HG03108 (cell line): ENCODE results near the gene LHX4.

Experiments used
- ATAC-seq: cut with Tn5 transposase; IDR thresholded peaks from one replicate; pipeline ENCODE4 v1.9.1; 2021; ENCODE audit warnings: moderate library complexity; ENCODE audit not compliant: unreplicated experiment

LHX4 gene

DNA sequence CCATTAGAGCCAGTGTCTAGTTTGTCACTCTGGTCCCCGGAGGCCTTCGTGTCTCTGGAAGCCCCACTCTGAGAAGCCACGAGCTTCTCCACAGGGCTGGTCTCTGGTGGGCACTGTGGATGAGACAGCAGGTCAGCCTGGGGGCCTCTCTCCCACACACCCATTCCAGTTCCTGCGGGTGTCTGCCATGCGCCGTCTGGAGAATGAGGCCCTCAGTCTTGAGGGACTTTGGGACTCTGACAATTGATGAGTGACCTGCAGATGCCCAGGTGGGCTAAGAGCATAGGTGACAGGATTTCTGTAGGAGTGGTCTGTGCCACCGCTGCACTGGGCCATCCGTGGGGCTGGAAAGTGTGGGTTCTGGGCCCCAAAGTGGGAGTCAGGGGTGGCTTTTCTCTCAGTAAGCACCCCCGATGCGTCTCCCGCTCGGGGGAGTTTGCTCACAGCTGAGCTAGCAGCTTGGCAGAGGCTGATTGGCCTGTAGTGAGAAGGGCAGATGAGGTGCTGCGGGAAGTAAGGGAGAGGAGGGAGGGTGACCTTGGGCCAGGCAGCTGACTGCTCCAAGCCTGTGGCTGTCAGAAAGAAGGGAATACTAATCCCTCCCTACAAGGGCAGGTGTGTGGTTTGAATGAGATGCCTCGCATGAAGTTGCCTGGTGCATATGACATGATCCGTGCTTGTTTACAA lies 26.4 kb downstream of the LHX4 start:
- ATAC-seq = no peak

DNA sequence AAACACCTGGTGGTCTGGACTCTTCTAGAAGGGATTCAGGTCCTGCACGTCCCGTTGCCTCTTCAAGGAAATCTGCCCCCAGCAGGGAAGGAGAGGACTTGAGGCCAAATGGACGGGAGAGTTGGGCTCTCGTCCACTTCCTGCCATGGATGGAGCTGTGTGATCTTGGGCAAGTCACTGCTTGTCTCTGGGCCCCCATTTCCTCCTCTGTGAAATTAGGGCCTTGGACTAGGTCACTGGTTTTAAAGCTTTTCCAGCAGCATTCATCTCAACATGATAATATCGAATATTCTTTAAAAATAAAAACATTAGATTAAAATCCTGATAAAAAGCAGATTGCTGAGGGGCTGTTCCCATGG lies 26.9 kb downstream of the LHX4 start:
- ATAC-seq = no peak

DNA sequence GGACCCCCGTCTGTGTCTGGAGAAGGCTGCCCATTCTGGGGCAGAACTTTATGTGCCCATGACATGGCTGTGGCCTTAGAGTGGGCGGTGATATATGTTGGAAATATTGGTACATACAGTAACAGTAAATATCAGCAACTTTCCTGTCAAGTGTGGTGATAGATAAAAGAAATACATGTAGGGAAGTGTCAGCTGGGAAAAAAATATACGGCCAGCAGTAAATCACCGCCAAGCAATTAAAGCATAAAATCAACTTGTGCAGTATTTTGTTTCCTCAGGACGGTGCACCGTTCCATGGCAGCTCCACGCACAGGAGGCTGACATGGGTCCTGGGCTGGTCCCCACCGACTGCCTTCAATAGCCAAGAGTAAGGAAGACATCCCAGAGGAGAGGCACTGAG lies 27.4 kb downstream of the LHX4 start:
- ATAC-seq = no peak

- ATAC-seq = no peak
Observed at GRCh38 chr1:180258290-180258689, 28.2 kb downstream of the LHX4 start.

- no peak for ATAC-seq
Observed at GRCh38 chr1:180258935-180259334, 28.9 kb downstream of the LHX4 start.

- no peak for ATAC-seq
Observed at GRCh38 chr1:180259431-180260338, 29.6 kb downstream of the LHX4 start.

DNA sequence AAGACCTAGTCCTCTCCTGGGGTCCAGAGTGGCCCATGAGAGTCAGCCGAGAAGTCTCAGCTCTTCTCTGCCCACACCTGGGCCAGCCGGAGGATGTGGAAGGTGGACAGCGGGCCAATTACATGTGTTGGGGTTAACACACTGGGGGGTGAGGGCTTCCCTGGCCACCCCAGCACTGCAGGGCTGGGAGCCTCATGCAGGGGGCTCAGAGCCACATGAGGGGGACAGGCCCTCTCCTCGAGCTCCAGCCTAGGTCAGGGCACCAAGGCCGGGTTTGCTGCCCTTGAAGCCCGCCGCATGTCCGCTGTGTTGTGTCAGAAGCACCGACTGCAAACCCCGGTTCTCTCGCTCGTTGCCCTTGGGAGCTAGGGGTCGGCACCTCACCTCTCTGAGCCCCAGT lies 30.5 kb downstream of the LHX4 start:
- ATAC-seq = no peak

DNA sequence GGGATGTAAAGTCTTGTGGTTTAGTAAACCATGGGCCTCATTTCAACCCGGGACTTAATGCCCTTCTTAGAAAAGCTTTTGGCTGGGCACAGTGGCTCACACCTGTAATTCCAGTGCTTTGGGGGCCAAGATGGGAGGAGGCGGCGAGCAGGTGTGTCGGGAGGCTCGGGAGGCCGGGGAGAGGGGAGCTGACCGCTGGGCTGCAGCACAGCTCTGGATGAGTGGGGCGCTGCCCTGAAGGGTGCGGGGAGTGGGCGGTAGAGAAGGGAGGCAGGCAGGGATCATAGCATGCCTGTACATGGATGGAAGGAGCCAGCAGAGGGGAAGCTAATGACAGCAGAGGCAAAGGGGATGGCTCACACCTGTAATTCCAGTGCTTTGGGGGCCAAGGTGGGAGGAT lies 31.0 kb downstream of the LHX4 start:
- ATAC-seq = no peak

DNA sequence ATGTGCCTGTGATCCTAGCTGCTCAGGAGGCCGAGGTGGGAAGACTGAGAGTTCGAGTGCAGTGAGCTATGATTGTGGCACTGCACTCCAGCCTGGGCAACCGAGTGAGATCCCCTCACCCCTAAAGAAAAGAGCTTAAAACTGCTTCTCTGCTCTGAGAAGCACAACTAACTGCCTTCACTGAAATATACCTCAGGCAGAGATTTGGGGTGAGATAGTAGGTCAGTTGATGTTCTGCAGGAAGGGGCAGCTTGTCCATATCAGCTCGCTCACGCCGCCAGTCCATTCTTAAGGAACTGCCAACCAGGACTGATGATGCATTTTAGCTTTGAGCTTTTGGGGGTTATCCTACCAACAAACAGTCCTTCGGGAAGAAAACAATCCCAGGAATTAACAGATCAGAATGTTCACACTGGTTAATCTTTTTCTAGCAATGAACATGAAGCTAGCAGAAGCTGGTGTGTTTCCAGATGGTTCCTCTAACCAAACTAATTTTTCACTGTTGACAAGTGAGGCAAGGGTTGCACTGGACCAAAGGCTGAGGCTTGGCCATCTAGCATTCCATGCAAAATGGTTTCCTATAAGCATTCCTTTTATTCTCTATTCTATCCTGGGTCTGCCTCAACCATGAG lies 31.6 kb downstream of the LHX4 start:
- ATAC-seq = no peak

GRCh38 chr1:180262628-180263488 lies 32.8 kb downstream of the LHX4 start:
- ATAC-seq = no peak

DNA sequence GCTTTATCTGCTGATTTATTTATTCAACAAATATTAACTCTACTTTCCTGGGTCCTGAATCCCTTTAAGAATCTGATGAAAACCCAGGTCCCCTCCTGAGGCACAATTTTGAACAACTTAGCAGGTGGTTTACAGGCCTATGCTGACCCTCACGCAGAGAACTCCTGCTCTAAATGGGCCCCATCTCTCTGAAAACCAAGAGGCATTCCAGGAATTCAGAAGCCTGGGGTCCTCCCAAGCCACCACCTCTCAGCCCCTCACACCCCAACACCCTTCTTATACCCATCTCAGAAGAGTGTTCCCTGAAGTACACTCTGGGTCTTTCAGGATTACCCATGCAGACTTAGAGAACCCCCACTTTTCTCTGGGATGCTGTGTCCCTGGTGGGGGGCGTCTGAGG lies 34.5 kb downstream of the LHX4 start:
- no peak for ATAC-seq

GRCh38 chr1:180265201-180265600 lies 35.1 kb downstream of the LHX4 start:
- ATAC-seq = no peak

GRCh38 chr1:180265871-180266270 lies 35.8 kb downstream of the LHX4 start:
- ATAC-seq = no peak

GRCh38 chr1:180266275-180267210 lies 36.5 kb downstream of the LHX4 start:
- ATAC-seq = no peak

DNA sequence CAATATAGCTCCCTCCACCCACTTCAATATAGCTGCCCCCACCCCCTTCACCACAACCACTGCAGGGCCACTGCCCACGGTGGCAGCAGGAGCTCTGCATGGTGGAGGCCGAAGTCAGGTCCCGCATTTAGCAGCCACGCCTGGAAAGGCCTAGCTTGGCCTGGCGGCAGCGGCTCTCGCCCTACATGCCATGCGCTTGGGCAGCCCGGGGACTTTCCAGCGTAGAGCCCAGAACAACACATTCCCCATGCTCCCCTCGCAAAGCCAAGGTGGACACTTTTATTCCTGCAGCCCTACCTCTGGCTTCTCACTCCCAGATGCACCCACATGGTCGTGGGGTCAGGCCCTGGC lies 37.1 kb downstream of the LHX4 start:
- no peak for ATAC-seq

- no peak for ATAC-seq
Observed at GRCh38 chr1:180267761-180268555, 37.9 kb downstream of the LHX4 start.

DNA sequence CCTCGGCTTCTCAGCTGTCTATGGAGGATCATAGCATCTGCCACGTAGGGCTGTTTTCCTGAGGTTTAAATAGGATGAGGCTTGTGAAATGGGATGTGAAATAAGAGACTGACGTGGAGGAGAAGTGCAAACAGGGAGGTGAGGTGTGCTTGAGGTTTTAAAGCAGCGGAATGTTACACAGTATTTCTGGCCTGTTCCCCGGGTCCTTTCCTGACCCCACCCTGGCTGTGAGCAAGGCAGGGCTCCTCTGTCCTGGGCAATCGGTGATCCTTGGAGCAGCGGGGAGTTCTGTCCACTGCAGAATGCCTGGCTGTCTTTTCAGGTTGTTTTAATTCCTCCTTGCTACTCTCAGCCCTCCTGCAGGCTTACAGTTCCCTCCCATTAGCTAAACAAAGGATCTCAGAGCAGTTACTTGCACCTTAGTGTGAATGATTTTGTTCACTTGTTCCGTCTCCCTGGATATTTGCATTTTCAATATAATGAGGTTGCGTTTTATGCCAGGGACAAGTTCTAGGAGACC lies 38.6 kb downstream of the LHX4 start:
- ATAC-seq = no peak

GRCh38 chr1:180269645-180270529 lies 39.8 kb downstream of the LHX4 start:
- ATAC-seq = no peak
